ENCODE results near the gene PLCH1.

DNA sequence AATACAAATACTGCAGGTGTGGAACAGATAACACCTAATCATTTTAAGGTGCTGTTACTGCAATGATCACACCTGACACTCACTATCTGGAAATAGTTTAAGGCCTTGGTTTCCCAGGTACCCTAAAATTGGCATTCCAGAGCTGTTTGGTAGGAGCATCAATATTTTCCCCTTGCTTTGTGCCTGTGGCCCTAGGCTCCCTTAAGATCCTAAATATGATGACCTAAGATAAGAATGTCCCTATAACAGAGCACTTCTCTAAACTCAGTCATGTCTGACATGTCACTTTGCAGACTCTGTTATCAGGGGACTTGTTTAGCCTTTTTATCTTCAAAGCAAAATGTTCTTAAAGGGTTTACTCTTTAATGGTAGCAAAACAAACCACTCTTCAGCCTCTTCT lies 335.5 kb downstream of the PLCH1 start:
- no peak for TF ChIP-seq TEAD4 (CRISPR knock-in tag; IDR thresholded peaks at IDR 0.05)
- TF ChIP-seq, protein P1, sequence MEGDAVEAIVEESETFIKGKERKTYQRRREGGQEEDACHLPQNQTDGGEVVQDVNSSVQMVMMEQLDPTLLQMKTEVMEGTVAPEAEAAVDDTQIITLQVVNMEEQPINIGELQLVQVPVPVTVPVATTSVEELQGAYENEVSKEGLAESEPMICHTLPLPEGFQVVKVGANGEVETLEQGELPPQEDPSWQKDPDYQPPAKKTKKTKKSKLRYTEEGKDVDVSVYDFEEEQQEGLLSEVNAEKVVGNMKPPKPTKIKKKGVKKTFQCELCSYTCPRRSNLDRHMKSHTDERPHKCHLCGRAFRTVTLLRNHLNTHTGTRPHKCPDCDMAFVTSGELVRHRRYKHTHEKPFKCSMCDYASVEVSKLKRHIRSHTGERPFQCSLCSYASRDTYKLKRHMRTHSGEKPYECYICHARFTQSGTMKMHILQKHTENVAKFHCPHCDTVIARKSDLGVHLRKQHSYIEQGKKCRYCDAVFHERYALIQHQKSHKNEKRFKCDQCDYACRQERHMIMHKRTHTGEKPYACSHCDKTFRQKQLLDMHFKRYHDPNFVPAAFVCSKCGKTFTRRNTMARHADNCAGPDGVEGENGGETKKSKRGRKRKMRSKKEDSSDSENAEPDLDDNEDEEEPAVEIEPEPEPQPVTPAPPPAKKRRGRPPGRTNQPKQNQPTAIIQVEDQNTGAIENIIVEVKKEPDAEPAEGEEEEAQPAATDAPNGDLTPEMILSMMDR (IDR thresholded peaks at IDR 0.05) = no peak
- TF ChIP-seq ATF1 (CRISPR knock-in tag; IDR thresholded peaks at IDR 0.05) = no peak
- no peak for TF ChIP-seq SMAD3 (CRISPR knock-in tag; IDR thresholded peaks at IDR 0.05; ENCODE audit: borderline replicate concordance)
- TF ChIP-seq CBFB (CRISPR knock-in tag; IDR thresholded peaks at IDR 0.05; ENCODE audit: low read depth) = no peak
- TF ChIP-seq, protein P2, sequence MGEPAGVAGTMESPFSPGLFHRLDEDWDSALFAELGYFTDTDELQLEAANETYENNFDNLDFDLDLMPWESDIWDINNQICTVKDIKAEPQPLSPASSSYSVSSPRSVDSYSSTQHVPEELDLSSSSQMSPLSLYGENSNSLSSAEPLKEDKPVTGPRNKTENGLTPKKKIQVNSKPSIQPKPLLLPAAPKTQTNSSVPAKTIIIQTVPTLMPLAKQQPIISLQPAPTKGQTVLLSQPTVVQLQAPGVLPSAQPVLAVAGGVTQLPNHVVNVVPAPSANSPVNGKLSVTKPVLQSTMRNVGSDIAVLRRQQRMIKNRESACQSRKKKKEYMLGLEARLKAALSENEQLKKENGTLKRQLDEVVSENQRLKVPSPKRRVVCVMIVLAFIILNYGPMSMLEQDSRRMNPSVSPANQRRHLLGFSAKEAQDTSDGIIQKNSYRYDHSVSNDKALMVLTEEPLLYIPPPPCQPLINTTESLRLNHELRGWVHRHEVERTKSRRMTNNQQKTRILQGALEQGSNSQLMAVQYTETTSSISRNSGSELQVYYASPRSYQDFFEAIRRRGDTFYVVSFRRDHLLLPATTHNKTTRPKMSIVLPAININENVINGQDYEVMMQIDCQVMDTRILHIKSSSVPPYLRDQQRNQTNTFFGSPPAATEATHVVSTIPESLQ (CRISPR knock-in tag; IDR thresholded peaks at IDR 0.05) = no peak
